ENCODE measurements around the gene NBAS. TPM values are rescaled to one million over a fixed set of nuclear protein-coding genes. Genes with fewer than 3 reads are reported as not detected.
A peak's percentile ranks its signal among the peaks of the same experiment; 100 is the strongest.

NBAS gene
- total and polyA plus RNA-seq, 3 experiments from 2014 or later: 22.0 to 34.1 (median 30.6) TPM

GRCh38 chr2:15385184-15385583 lies 175.9 kb downstream of the NBAS start:
- CTCF ChIA-PET: no interaction called here
- Histone ChIP-seq H3K4me1 (ENCODE audit: insufficient read depth, low read length) (no peaks in the 10 kb centered on the region), H3K27ac (ENCODE audit: low read depth, low read length) (no peak overlapping the region), H3K36me3 (ENCODE audit: insufficient read depth, low read length) (peaks cover 14% of the 10 kb centered on the region), H3K27me3 (ENCODE audit: insufficient read depth, low read length, poor library complexity, severe bottlenecking) (no peaks in the 10 kb centered on the region), H3K4me3 (ENCODE audit: low read length) (no peak overlapping the region), H3K9me3 (ENCODE audit: low read length) (no peaks in the 10 kb centered on the region)
- Mint-ChIP-seq H3K36me3 (peaks cover 23 to 53% (median 34%) of the 10 kb centered on the region in 3 donors), H3K4me3 (no peak overlapping the region), H3K27me3 (no peaks in the 10 kb centered on the region), H3K9me3 (no peaks in the 10 kb centered on the region), H3K27ac (no peak overlapping the region), H3K4me1 (no peaks in the 10 kb centered on the region)
- POLR2A ChIA-PET: no interaction called here
- no peak for DNase-seq

- ChIA-PET POLR2A (no interaction called here), CTCF (no interaction called here)
- DNase-seq: no peak
- Mint-ChIP-seq H3K9me3 (no peaks in the 10 kb centered on the region), H3K27ac (no peak overlapping the region), H3K4me3 (no peak overlapping the region), H3K4me1 (no peaks in the 10 kb centered on the region), H3K27me3 (no peaks in the 10 kb centered on the region), H3K36me3 (peaks cover 17 to 50% (median 28%) of the 10 kb centered on the region in 3 donors)
- H3K27ac ChIP-seq (ENCODE audit: low read depth, low read length): no peak overlapping the region
- H3K4me1 ChIP-seq (ENCODE audit: insufficient read depth, low read length): no peaks in the 10 kb centered on the region
- peaks cover 4% of the 10 kb centered on the region for H3K36me3 ChIP-seq (ENCODE audit: insufficient read depth, low read length)
- no peaks in the 10 kb centered on the region for H3K9me3 ChIP-seq (ENCODE audit: low read length)
- H3K4me3 ChIP-seq (ENCODE audit: low read length): no peak overlapping the region
- H3K27me3 ChIP-seq (ENCODE audit: insufficient read depth, low read length, poor library complexity, severe bottlenecking): no peaks in the 10 kb centered on the region
These were observed 177.3 kb downstream of the NBAS start for GRCh38 chr2:15383695-15384350.

GRCh38 chr2:15378148-15378908 lies 182.8 kb downstream of the NBAS start:
- Mint-ChIP-seq H3K36me3 (peaks cover 23 to 65% (median 24%) of the 10 kb centered on the region in 3 donors), H3K27ac (no peak overlapping the region), H3K4me3 (no peak overlapping the region), H3K4me1 (peaks cover 0 to 2% (median 0%) of the 10 kb centered on the region in 3 donors), H3K9me3 (no peaks in the 10 kb centered on the region), H3K27me3 (no peaks in the 10 kb centered on the region)
- Histone ChIP-seq H3K27ac (ENCODE audit: low read depth, low read length) (no peak overlapping the region), H3K36me3 (ENCODE audit: insufficient read depth, low read length) (peaks cover 3% of the 10 kb centered on the region), H3K4me3 (ENCODE audit: low read length) (no peak overlapping the region), H3K9me3 (ENCODE audit: low read length) (no peaks in the 10 kb centered on the region), H3K4me1 (ENCODE audit: insufficient read depth, low read length) (no peaks in the 10 kb centered on the region), H3K27me3 (ENCODE audit: insufficient read depth, low read length, poor library complexity, severe bottlenecking) (no peaks in the 10 kb centered on the region)
- CTCF ChIA-PET: no interaction called here
- no peak for DNase-seq
- POLR2A ChIA-PET: no interaction called here

GRCh38 chr2:15377202-15377601 lies 183.9 kb downstream of the NBAS start:
- ChIA-PET POLR2A (no interaction called here), CTCF (no interaction called here)
- H3K36me3 Mint-ChIP-seq: peaks cover 13 to 64% (median 19%) of the 10 kb centered on the region in 3 donors
- DNase-seq: no peak
- no peaks in the 10 kb centered on the region for H3K27me3 Mint-ChIP-seq
- peaks cover 0 to 2% (median 0%) of the 10 kb centered on the region in 3 donors for H3K4me1 Mint-ChIP-seq
- Histone ChIP-seq H3K4me1 (ENCODE audit: insufficient read depth, low read length) (no peaks in the 10 kb centered on the region), H3K27ac (ENCODE audit: low read depth, low read length) (no peak overlapping the region), H3K9me3 (ENCODE audit: low read length) (no peaks in the 10 kb centered on the region), H3K4me3 (ENCODE audit: low read length) (no peak overlapping the region), H3K27me3 (ENCODE audit: insufficient read depth, low read length, poor library complexity, severe bottlenecking) (no peaks in the 10 kb centered on the region), H3K36me3 (ENCODE audit: insufficient read depth, low read length) (no peaks in the 10 kb centered on the region)
- no peak overlapping the region for H3K4me3 Mint-ChIP-seq
- H3K27ac Mint-ChIP-seq: no peak overlapping the region
- no peaks in the 10 kb centered on the region for H3K9me3 Mint-ChIP-seq

- no peak overlapping the region for H3K4me3 Mint-ChIP-seq
- no peaks in the 10 kb centered on the region for H3K4me1 ChIP-seq (ENCODE audit: insufficient read depth, low read length)
- no peak for DNase-seq
- POLR2A ChIA-PET: no interaction called here
- peaks cover 12 to 59% (median 26%) of the 10 kb centered on the region in 3 donors for H3K36me3 Mint-ChIP-seq
- H3K9me3 Mint-ChIP-seq: no peaks in the 10 kb centered on the region
- CTCF ChIA-PET: interaction anchor here (1.7 kb wide), 1 partner anchor 10 kb away, joined by 3 read pairs; no protein-coding TSS in a partner anchor
- no peak overlapping the region for H3K27ac ChIP-seq (ENCODE audit: low read depth, low read length)
- no peaks in the 10 kb centered on the region for H3K36me3 ChIP-seq (ENCODE audit: insufficient read depth, low read length)
- no peaks in the 10 kb centered on the region for H3K4me1 Mint-ChIP-seq
- no peaks in the 10 kb centered on the region for H3K9me3 ChIP-seq (ENCODE audit: low read length)
- H3K4me3 ChIP-seq (ENCODE audit: low read length): no peak overlapping the region
- H3K27me3 ChIP-seq (ENCODE audit: insufficient read depth, low read length, poor library complexity, severe bottlenecking): no peaks in the 10 kb centered on the region
- H3K27ac Mint-ChIP-seq: no peak overlapping the region
- no peaks in the 10 kb centered on the region for H3K27me3 Mint-ChIP-seq
These were observed 189.1 kb downstream of the NBAS start for GRCh38 chr2:15372019-15372418.

- Mint-ChIP-seq H3K4me3 (no peak overlapping the region), H3K36me3 (peaks cover 19 to 64% (median 36%) of the 10 kb centered on the region in 3 donors), H3K27me3 (no peaks in the 10 kb centered on the region), H3K9me3 (no peaks in the 10 kb centered on the region), H3K27ac (no peak overlapping the region), H3K4me1 (no peaks in the 10 kb centered on the region)
- Histone ChIP-seq H3K36me3 (ENCODE audit: insufficient read depth, low read length) (no peaks in the 10 kb centered on the region), H3K9me3 (ENCODE audit: low read length) (no peaks in the 10 kb centered on the region), H3K4me3 (ENCODE audit: low read length) (no peak overlapping the region), H3K27ac (ENCODE audit: low read depth, low read length) (no peak overlapping the region), H3K27me3 (ENCODE audit: insufficient read depth, low read length, poor library complexity, severe bottlenecking) (no peaks in the 10 kb centered on the region), H3K4me1 (ENCODE audit: insufficient read depth, low read length) (no peaks in the 10 kb centered on the region)
- DNase-seq: no peak
- ChIA-PET POLR2A (no interaction called here), CTCF (no interaction called here)
These were observed 192.0 kb downstream of the NBAS start for GRCh38 chr2:15369129-15369528.

- ChIA-PET CTCF (no interaction called here), POLR2A (no interaction called here)
- H3K36me3 Mint-ChIP-seq: peaks cover 19 to 64% (median 45%) of the 10 kb centered on the region in 3 donors
- H3K9me3 ChIP-seq (ENCODE audit: low read length): no peaks in the 10 kb centered on the region
- no peaks in the 10 kb centered on the region for H3K9me3 Mint-ChIP-seq
- no peaks in the 10 kb centered on the region for H3K36me3 ChIP-seq (ENCODE audit: insufficient read depth, low read length)
- no peak overlapping the region for H3K27ac Mint-ChIP-seq
- H3K4me1 Mint-ChIP-seq: no peaks in the 10 kb centered on the region
- H3K4me3 Mint-ChIP-seq: no peak overlapping the region
- no peaks in the 10 kb centered on the region for H3K27me3 Mint-ChIP-seq
- no peaks in the 10 kb centered on the region for H3K27me3 ChIP-seq (ENCODE audit: insufficient read depth, low read length, poor library complexity, severe bottlenecking)
- no peak overlapping the region for H3K4me3 ChIP-seq (ENCODE audit: low read length)
- no peak overlapping the region for H3K27ac ChIP-seq (ENCODE audit: low read depth, low read length)
- H3K4me1 ChIP-seq (ENCODE audit: insufficient read depth, low read length): no peaks in the 10 kb centered on the region
- no peak for DNase-seq
These were observed 193.4 kb downstream of the NBAS start for GRCh38 chr2:15367715-15368114.

- no peaks in the 10 kb centered on the region for H3K36me3 ChIP-seq (ENCODE audit: insufficient read depth, low read length)
- CTCF ChIA-PET: no interaction called here
- POLR2A ChIA-PET: no interaction called here
- no peak overlapping the region for H3K4me3 ChIP-seq (ENCODE audit: low read length)
- Mint-ChIP-seq H3K36me3 (peaks cover 19 to 61% (median 43%) of the 10 kb centered on the region in 3 donors), H3K4me1 (no peaks in the 10 kb centered on the region), H3K27ac (peak overlapping the region in 1 of 8 donors; percentile 7), H3K4me3 (no peak overlapping the region), H3K9me3 (no peaks in the 10 kb centered on the region), H3K27me3 (no peaks in the 10 kb centered on the region)
- no peaks in the 10 kb centered on the region for H3K9me3 ChIP-seq (ENCODE audit: low read length)
- no peaks in the 10 kb centered on the region for H3K4me1 ChIP-seq (ENCODE audit: insufficient read depth, low read length)
- H3K27me3 ChIP-seq (ENCODE audit: insufficient read depth, low read length, poor library complexity, severe bottlenecking): no peaks in the 10 kb centered on the region
- no peak for DNase-seq
- no peak overlapping the region for H3K27ac ChIP-seq (ENCODE audit: low read depth, low read length)
These were observed 193.9 kb downstream of the NBAS start for GRCh38 chr2:15367205-15367604.
